ENCODE measurements around the gene APLP2.
"Not testable (repeated sequence)": the region's sequence is repeated elsewhere in the genome, so short reads cannot be mapped to it uniquely, and the experiment has no call there.

APLP2 gene

DNA sequence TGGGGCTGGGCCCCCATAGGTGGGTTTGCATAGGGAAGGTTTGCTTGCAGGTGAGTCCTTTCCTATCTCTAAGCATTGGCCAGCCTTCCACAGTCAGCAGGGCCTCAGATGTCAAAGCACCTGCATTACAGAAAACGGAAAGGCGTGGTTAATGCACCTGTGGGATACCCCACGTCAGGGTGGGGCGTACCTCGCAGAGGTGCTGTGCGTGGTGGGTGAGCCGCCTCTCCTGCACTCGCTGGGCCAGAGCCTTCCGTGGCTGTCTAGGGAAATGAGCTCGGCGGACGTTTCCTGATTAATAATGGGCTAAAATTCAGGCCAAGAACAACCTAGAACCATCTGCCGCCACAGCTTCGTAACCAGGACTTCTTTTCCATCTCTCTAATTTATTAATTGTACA, 122.2 kb downstream of the APLP2 start:
- no peak overlapping the region for H3K4me3 ChIP-seq (replicated peaks; ENCODE audit: low read depth, low read length)
- no peaks in the 10 kb centered on the region; the same call in 1 of the 2 replicates for H3K27me3 ChIP-seq (replicated peaks; ENCODE audit: control insufficient read depth, insufficient read depth, low read length)
- TF ChIP-seq, protein P1, sequence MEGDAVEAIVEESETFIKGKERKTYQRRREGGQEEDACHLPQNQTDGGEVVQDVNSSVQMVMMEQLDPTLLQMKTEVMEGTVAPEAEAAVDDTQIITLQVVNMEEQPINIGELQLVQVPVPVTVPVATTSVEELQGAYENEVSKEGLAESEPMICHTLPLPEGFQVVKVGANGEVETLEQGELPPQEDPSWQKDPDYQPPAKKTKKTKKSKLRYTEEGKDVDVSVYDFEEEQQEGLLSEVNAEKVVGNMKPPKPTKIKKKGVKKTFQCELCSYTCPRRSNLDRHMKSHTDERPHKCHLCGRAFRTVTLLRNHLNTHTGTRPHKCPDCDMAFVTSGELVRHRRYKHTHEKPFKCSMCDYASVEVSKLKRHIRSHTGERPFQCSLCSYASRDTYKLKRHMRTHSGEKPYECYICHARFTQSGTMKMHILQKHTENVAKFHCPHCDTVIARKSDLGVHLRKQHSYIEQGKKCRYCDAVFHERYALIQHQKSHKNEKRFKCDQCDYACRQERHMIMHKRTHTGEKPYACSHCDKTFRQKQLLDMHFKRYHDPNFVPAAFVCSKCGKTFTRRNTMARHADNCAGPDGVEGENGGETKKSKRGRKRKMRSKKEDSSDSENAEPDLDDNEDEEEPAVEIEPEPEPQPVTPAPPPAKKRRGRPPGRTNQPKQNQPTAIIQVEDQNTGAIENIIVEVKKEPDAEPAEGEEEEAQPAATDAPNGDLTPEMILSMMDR (IDR thresholded peaks at IDR 0.05; ENCODE audit: insufficient read depth, low read length, poor library complexity, severe bottlenecking): no peak
- H3K36me3 ChIP-seq (ENCODE audit: control insufficient read depth, insufficient read depth, low read length): no peaks in the 10 kb centered on the region
- DNase-seq (ENCODE audit: extremely low read depth, insufficient read length): no peak

DNA sequence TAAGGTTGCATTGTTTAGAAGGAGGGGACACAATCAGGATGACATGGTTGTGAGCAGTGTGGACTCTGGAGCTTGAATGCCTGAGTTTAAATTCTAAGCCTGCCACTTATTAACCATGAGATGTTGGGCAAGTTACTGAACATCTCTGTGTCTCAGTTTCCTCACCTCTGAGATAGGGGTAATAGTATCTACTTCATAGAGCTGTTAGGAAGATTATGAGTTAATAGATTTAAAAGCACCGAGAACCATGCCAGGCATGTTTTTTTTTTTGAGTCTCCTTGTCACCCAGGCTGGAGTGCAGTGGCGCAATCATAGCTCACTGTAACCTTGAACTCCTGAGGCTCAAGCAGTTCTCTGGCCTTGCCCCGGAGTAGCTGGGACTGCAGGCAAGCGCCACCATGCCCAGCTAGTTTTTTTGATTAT, 123.2 kb downstream of the APLP2 start:
- no peaks in the 10 kb centered on the region for H3K36me3 ChIP-seq (ENCODE audit: control insufficient read depth, insufficient read depth, low read length)
- TF ChIP-seq, protein P1 (IDR thresholded peaks at IDR 0.05; ENCODE audit: insufficient read depth, low read length, poor library complexity, severe bottlenecking): no peak
- no peaks in the 10 kb centered on the region; the same call in 1 of the 2 replicates for H3K27me3 ChIP-seq (replicated peaks; ENCODE audit: control insufficient read depth, insufficient read depth, low read length)
- H3K4me3 ChIP-seq (replicated peaks; ENCODE audit: low read depth, low read length): no peak overlapping the region
- no peak for DNase-seq (ENCODE audit: extremely low read depth, insufficient read length)

DNA sequence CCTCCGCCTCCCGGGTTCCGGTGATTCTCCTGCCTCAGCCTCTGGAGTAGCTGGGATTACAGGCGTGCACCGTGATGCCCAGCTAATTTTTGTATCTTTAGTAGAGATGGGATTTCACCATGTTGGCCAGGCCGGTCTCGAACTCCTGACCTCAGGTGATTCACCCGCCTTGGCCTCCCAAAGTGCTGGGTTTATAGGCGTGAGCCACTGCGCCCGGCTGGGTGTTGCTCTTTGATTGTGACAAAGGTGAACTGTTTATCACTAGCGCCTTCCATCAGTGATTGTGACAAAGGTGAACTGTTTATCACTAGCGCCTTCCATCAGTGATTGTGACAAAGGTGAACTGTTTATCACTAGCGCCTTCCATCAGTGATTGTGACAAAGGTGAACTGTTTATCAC, 123.9 kb downstream of the APLP2 start:
- H3K36me3 ChIP-seq (ENCODE audit: control insufficient read depth, insufficient read depth, low read length); DNase-seq (ENCODE audit: extremely low read depth, insufficient read length); H3K27me3 ChIP-seq (replicated peaks; ENCODE audit: control insufficient read depth, insufficient read depth, low read length); H3K4me3 ChIP-seq (replicated peaks; ENCODE audit: low read depth, low read length): not testable (repeated sequence)

Measured in GM06990 (cell line).